Activated T-cell treated with anti-CD3 and anti-CD28 coated beads, Interleukin-2, amount 50 U/mL, for 24 hours (primary cell): ENCODE data around the gene MACROD1.
"Not testable (repeated sequence)": the region's sequence is repeated elsewhere in the genome, so short reads cannot be mapped to it uniquely, and the experiment has no call there.

Source experiments
- DNase-seq: peaks from one replicate; pipeline ENCODE4 v3.0.0-alpha.2; 2020
- H3K27ac Mint-ChIP-seq: 2 replicates; pipeline ENCODE4 v1.8.0; 2020; ENCODE audit warnings: mild to moderate bottlenecking, mixed read lengths
- H3K27me3 Mint-ChIP-seq: 2 replicates; pipeline ENCODE4 v1.8.0; 2020; ENCODE audit warnings: mixed read lengths
- H3K36me3 Mint-ChIP-seq: 2 replicates; pipeline ENCODE4 v1.8.0; 2020; ENCODE audit warnings: low read depth, mixed read lengths
- H3K4me1 Mint-ChIP-seq: 2 replicates; pipeline ENCODE4 v1.8.0; 2020; ENCODE audit warnings: low read depth, mixed read lengths
- H3K4me3 Mint-ChIP-seq: 2 replicates; pipeline ENCODE4 v1.8.0; 2020; ENCODE audit warnings: mild to moderate bottlenecking, moderate library complexity, mixed read lengths
- H3K9me3 Mint-ChIP-seq: 2 replicates; pipeline ENCODE4 v1.8.0; 2020; ENCODE audit warnings: mixed read lengths

Gene MACROD1

DNA sequence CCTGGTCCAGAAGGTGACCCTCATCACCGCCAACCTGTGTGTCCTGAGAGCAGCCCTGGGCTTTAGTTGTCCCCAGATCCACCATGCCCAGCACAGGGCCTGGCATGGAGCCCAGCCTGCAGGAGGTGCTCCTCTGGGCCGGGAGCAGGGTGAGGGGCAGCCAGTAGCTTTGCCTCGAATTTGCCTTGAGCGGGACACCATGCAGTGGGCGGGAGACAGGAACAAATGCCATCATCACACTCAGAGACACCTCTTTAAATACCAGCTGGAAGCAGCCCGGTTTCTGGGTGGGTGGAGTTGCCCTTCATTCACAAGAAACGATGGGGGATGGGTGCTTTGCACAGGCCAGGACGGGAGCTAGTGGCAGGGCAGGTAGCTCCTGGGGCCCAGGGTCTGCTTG is 110.8 kb downstream of the MACROD1 start:
- H3K27ac Mint-ChIP-seq = no peak overlapping the region
- no peaks in the 10 kb centered on the region for H3K4me1 Mint-ChIP-seq
- DNase-seq = no peak
- no peaks in the 10 kb centered on the region for H3K36me3 Mint-ChIP-seq
- no peak overlapping the region for H3K4me3 Mint-ChIP-seq
- H3K27me3 Mint-ChIP-seq = no peaks in the 10 kb centered on the region
- H3K9me3 Mint-ChIP-seq = no peaks in the 10 kb centered on the region

DNA sequence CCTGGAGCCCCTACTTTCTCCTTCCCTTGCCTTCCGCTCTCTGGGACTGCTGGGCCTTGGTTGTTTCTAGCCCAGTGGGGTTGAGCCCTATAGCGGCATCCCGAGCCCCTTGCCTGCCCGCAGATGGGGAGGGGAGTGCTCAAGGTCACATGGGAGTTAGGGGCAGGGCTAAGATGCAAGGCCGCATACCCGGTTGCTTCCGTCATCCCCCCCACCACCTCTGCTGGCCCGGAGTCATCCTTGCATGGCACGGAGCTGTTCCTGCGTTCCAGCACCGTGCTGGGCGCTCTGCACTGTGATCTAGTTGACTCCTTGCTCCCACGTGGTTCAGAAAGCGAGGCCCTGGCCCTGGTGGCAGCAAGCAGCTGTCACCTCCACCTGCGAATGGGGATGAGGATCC is 112.2 kb downstream of the MACROD1 start:
- Mint-ChIP-seq H3K27ac (no peak overlapping the region), H3K36me3 (no peaks in the 10 kb centered on the region), H3K27me3 (no peaks in the 10 kb centered on the region), H3K9me3 (no peaks in the 10 kb centered on the region), H3K4me1 (no peaks in the 10 kb centered on the region), H3K4me3 (no peak overlapping the region)
- no peak for DNase-seq

DNA sequence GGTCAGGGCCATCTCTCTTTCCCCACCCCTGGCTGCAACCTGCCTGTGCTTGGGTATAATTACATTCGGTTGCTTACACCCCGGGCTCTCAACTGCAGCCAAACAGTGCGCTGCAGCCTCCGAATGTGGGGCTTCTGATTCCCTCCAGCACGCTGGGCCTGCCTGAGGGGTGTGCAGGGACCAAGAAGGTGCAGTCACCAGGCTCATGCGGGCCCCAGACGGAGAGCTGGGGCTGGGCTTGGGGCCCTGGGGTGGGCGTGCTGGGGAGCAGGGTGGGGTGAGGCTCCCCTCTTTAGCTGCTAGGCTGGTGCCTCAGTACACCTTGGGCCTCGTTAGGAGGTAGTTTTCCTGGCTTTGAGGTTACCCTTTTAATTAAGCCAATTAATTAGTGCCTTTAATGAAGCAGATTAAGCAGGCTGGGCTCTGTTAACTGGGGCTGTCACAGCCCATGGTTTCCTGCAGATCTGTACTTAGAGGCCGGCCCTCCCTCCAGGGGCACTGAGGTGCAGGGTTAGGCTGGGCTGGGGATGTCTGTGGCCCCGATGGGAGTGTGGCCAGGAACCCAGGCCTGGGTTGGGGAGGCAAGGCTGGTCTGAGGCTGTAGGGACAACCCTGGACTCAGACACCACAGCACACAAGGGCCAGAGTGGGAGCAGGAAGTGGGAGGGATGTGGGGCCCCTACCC is 112.8 kb downstream of the MACROD1 start:
- Mint-ChIP-seq H3K27me3 (no peaks in the 10 kb centered on the region), H3K27ac (no peak overlapping the region), H3K4me1 (no peaks in the 10 kb centered on the region), H3K9me3 (no peaks in the 10 kb centered on the region), H3K36me3 (no peaks in the 10 kb centered on the region), H3K4me3 (no peak overlapping the region)
- DNase-seq = no peak

DNA sequence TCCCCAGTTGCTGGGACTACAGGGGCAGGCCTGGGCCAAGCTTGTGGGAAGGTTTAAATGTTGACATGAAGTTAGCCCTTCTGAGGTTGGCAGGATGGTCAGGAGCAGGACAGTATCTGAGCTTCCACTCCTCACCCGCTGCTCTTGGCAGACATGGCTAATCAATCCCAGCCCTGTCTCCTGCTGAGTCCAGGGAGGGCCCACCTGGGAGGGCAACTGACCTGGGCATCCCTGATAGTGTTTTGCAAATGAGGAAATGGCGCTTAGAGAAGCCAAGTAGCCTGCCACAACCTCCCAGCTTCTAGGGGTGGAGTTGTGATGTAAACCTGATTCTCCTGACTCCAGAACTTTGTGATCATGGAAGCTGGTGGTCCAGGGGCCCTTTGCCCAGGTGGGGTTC is 113.5 kb downstream of the MACROD1 start:
- H3K4me1 Mint-ChIP-seq = no peaks in the 10 kb centered on the region
- H3K36me3 Mint-ChIP-seq = no peaks in the 10 kb centered on the region
- H3K4me3 Mint-ChIP-seq = no peak overlapping the region
- no peak overlapping the region for H3K27ac Mint-ChIP-seq
- no peak for DNase-seq
- H3K27me3 Mint-ChIP-seq = no peaks in the 10 kb centered on the region
- no peaks in the 10 kb centered on the region for H3K9me3 Mint-ChIP-seq

DNA sequence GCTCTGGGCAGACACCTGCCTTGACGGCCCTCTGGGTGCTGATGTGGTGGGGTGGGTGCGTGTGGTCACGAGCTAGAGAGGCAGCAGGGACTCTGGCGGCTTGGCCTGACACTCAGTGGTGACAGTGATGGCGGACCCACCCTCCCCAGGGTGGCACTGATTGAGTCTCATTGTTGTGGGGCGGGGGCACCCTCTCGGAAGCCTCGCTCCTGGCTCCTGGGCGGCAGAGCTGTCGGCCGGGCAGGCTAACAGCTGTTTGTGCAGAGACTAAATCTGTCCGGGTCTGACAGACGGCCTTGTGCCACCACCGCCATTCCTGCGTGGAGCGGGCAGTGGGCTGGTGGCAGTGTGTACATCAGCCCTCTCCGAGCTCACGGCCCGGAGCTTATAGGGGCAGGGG is 114.6 kb downstream of the MACROD1 start:
- Mint-ChIP-seq H3K4me1 (no peaks in the 10 kb centered on the region), H3K27me3 (no peaks in the 10 kb centered on the region), H3K36me3 (no peaks in the 10 kb centered on the region), H3K9me3 (no peaks in the 10 kb centered on the region), H3K4me3 (no peak overlapping the region), H3K27ac (no peak overlapping the region)
- no peak for DNase-seq

DNA sequence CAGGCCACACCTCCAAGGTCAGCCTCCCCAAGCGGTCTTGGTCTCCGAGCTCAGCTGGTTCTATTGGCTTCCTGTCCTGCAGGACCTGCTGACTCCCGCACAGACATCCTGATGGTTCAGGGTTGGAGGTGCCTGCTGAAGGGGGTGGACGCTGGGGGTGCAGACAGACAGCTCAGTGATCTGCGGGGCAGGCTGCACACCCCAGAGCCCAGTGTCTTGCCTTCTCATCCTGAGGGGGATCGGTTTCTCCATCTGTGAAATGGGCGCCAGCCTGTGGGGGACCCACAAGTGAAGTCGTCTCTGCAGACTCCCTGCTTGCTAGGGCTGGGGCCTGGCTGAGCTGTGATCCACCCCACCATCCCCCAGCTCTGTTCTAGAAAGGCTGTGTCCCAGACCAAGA is 116.4 kb downstream of the MACROD1 start:
- Mint-ChIP-seq H3K9me3 (no peaks in the 10 kb centered on the region), H3K27ac (no peak overlapping the region), H3K27me3 (no peaks in the 10 kb centered on the region), H3K36me3 (no peaks in the 10 kb centered on the region), H3K4me3 (no peak overlapping the region), H3K4me1 (no peaks in the 10 kb centered on the region)
- DNase-seq = no peak

DNA sequence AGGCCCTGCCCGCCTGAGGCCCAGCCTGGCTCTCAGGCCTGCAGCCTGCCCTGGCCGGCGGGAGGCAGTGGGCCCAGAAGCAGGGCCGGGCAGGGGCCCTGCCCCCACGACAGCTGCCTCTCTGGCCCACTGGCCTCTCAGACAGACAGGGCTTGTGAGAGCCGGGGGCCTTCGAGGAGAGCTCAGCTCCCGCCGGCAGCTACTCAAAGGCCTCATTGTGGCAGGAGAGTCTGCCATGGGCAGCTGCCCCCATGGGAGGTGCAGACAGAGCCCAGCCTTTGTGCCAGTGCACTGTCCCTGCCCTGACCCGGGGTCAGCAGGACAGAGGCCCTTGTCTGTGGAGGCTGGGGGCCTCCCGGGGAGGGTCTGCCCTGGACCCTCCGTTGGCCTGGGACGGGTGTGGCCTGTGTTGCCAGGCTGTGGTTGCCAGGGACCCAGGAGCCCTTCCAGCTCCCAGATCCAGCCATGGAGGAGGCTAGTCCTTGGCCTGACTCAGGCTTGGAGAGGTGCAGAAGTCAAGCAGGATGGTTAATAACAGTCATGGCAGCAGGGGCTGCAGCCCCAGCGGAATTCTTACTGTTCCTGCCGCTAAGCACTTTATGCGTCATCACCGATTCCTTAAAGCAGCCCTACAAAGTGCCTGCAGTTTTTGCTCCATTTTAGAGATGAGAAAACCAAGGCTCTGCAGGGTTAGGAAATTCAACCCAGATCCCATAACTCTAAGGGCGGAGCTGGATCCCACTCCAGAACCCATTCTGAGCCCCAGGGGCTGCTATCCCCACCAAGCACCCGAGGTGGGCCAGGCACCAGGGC is 117.7 kb downstream of the MACROD1 start:
- no peak overlapping the region for H3K27ac Mint-ChIP-seq
- no peak overlapping the region for H3K4me3 Mint-ChIP-seq

DNA sequence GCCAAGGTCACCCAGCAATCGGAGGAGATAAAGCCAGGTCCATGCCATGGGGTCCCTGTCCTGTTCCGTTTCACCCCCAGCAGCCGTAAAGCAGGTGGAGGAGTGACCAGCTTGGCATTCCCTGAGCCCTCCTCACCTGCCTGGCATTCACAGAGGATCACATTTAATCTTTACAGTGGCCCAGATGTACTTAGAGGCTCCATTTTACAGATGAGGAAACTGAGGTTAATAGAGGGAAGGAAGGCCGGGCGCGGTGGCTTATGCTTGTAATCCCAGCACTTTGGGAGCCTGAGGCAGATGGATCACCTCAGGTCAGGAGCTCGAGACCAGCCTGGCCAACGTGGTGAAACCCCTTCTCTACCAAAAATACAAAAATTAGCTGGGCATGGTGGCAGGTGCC is 118.5 kb downstream of the MACROD1 start:
- not testable (repeated sequence) for DNase-seq, H3K36me3 Mint-ChIP-seq, H3K4me3 Mint-ChIP-seq, H3K27me3 Mint-ChIP-seq, H3K9me3 Mint-ChIP-seq, H3K4me1 Mint-ChIP-seq, H3K27ac Mint-ChIP-seq

More for the DNA sequence above, 117.7 kb downstream of the MACROD1 start:
- DNase-seq = no peak
- Mint-ChIP-seq H3K36me3 (no peaks in the 10 kb centered on the region), H3K9me3 (no peaks in the 10 kb centered on the region), H3K27me3 (no peaks in the 10 kb centered on the region), H3K4me1 (no peaks in the 10 kb centered on the region)

DNA sequence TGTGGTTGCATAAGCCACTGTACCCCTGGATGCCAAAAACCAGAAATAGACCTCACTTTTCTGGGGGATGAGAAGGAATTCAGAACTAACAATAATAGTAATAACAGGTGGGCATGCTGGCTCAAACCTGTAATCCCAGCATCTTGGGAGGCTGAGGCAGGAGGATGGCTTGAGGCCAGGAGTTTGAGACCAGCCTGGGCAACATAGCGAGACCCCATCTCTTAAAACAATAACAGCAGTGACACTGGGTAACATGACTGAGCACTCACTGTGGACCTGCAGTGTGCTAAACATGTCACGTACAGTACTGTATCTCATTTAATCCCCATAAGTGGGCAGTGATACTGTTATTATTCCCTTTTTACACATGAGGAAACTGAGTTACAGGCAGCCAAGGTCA is 120.2 kb downstream of the MACROD1 start:
- Mint-ChIP-seq H3K27me3 (peaks cover 5% of the 10 kb centered on the region), H3K27ac (no peak overlapping the region), H3K9me3 (no peaks in the 10 kb centered on the region), H3K4me1 (no peaks in the 10 kb centered on the region), H3K4me3 (no peak overlapping the region), H3K36me3 (no peaks in the 10 kb centered on the region)
- no peak for DNase-seq

DNA sequence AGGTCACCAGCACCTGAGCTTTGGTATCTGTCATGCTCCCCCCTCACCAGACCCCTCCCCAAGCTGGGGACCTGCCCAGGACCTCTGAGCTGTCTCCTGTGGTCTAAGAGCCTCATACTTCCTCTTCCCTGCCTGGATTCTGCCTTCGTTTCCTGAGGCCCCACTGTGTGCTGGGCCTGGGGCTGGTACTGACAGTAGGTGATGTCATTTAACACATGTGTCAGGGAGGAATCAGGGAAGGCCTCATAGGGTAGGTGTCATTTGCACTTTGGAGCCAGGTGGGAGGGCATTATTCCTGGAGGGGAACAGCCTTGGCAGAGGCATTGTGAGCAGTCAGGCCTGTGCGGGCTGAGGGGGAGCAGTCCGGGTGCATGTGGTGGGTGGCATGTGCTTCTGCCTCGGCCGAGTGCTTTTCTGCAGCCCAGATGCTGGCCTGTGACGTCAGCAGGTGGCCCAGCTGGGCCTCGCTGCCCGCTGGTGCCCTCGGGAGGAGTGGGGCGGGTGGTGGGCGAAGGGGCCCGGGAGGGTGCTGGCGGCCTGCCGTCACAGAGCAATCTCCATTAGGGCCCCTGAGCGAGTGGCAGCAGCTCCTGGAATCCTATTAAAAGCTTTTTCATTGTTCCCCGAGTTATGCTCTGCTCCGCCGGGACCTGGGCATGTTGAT is 121.1 kb downstream of the MACROD1 start:
- no peak for DNase-seq
- no peak overlapping the region for H3K27ac Mint-ChIP-seq
- no peak overlapping the region for H3K4me3 Mint-ChIP-seq
- no peaks in the 10 kb centered on the region for H3K9me3 Mint-ChIP-seq
- H3K27me3 Mint-ChIP-seq = peaks cover 9% of the 10 kb centered on the region
- H3K4me1 Mint-ChIP-seq = no peaks in the 10 kb centered on the region
- no peaks in the 10 kb centered on the region for H3K36me3 Mint-ChIP-seq

DNA sequence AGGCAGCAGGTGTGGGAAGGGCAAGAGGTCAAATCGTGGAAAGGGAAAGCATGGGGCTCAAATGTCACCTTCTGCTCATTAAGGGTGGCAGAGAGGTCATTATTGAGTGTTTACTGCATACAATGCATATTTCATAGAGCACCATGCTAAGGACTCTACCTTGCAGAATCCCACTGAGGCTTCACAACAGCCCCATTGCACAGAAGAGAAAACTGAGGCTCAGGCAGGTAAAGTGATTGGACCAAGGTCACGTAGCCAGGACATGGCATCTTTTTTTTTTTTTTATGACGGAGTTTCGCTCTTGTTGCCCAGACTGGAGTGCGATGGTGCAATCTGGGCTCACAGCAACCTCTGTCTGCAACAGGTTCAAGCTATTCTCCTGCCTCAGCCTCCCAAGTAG is 122.4 kb downstream of the MACROD1 start:
- Mint-ChIP-seq H3K9me3 (no peaks in the 10 kb centered on the region), H3K4me1 (no peaks in the 10 kb centered on the region), H3K4me3 (no peak overlapping the region), H3K27ac (no peak overlapping the region), H3K27me3 (peaks cover 16% of the 10 kb centered on the region), H3K36me3 (no peaks in the 10 kb centered on the region)
- DNase-seq = no peak

DNA sequence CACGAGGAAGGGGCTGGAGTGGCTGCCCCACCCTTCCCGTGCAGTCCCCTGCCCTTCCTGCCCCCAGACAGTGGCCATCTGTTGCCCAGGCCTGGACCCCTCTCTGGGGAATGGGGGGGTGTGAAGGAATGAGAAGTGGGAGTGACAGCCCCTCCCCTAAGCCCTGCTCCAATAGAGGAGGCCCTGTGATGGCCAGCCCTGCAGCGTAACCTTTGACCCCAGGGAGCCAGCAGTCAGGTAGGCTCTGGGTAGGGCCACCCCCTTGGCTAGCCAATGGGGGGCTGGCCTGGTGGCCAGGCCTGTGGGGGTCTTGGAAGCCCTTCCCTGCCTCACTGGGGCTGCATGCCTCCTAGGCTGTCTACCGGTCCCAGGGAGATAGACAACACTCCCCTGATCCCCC is 123.6 kb downstream of the MACROD1 start:
- Mint-ChIP-seq H3K9me3 (no peaks in the 10 kb centered on the region), H3K36me3 (no peaks in the 10 kb centered on the region)

DNA sequence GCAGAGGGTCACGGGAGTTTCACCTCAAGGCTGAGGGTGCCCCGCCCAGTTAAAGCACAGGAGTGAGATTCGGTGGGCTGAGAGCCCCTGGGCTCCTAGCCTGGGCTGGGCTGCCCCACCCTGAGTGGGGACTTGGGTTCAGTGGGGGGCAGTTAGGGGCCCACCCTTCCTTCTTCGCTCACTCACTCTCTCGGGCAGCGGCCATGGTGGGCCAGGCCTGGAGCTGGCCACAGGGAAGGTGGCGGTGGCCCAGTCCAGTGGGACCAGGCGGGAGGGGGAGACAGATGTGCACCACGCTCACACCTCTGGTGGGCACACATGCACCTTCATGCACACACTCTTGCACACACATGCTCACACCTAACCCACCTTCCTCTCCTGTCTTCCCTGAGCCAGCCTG is 124.1 kb downstream of the MACROD1 start:
- Mint-ChIP-seq H3K36me3 (no peaks in the 10 kb centered on the region), H3K27me3 (peaks cover 32% of the 10 kb centered on the region), H3K4me3 (no peak overlapping the region), H3K27ac (no peak overlapping the region), H3K4me1 (no peaks in the 10 kb centered on the region), H3K9me3 (no peaks in the 10 kb centered on the region)
- DNase-seq = no peak

More for the DNA sequence above, 123.6 kb downstream of the MACROD1 start:
- Mint-ChIP-seq H3K27ac (no peak overlapping the region), H3K4me1 (no peaks in the 10 kb centered on the region), H3K27me3 (peaks cover 29% of the 10 kb centered on the region), H3K4me3 (no peak overlapping the region)
- DNase-seq = no peak

DNA sequence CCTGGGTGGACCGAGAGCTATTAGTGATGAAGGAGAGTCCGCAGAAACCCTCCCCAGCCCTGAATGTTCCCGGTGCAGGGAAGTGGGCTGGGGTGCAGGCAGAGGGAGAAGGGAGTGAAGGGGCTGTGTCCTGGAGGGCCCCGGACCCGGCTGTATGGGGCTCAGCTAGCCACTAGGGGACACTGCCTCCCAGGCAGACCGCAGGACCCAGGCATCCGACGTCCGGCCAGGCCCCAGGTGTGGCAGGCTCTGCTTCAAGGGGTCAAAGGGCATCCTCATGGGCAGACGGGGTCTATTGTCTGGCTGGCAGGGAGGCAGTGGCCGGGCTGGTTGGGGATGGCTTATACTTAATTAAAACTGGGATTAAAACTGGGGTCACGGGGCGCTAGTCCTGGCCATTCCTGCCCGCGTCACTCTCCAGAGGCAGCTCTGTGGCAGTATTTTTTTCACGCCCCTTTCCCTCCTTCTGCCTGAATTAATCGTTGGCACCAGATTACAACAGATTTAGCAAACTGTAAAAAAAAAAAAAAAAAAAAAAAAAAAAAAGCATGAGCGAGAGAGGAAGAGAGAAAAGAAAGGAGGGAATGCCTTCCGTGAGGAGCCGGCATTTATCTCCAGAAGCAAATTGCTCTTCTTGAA is 125.1 kb downstream of the MACROD1 start:
- Mint-ChIP-seq H3K27ac (no peak overlapping the region), H3K27me3 (peaks cover 33% of the 10 kb centered on the region)
- DNase-seq = no peak

More for the DNA sequence above, 125.1 kb downstream of the MACROD1 start:
- H3K4me3 Mint-ChIP-seq = no peak overlapping the region
- no peaks in the 10 kb centered on the region for H3K4me1 Mint-ChIP-seq
- H3K36me3 Mint-ChIP-seq = no peaks in the 10 kb centered on the region
- no peaks in the 10 kb centered on the region for H3K9me3 Mint-ChIP-seq
